HepG2 (cell line): Measurements from ENCODE around the gene NDUFS7.

Experiments used
- CTCF ChIP-seq: sonication (generic); formaldehyde crosslinking; IDR thresholded peaks from 2 replicates; pipeline ENCODE4 v1.5.0; 2020; ENCODE audit warnings: mild to moderate bottlenecking, missing genetic modification reagents, moderate library complexity
- MLXIP ChIP-seq: sonication (generic); formaldehyde crosslinking; IDR thresholded peaks from 2 replicates; pipeline ENCODE4 v1.9.0; 2021; ENCODE audit warnings: missing genetic modification reagents, borderline replicate concordance
- POLR2A ChIP-seq, 2 experiments: IDR thresholded peaks; 2 replicates each; pipeline ENCODE4 v1.6.1; 2011; ENCODE audit warnings: low read depth in 2 of 2, low read length in 2 of 2, mild to moderate bottlenecking in 1 of 2, moderate library complexity in 1 of 2; ENCODE audit not compliant: insufficient read depth in 1 of 2
- SOX13 ChIP-seq, 3 experiments: fragments of 450-650 bp in 1 of 3; sonication (generic) in 1 of 3; formaldehyde crosslinking in 1 of 3; IDR thresholded peaks in 2 of 3; conservative IDR thresholded peaks in 1 of 3; 2 replicates each; pipeline versions ENCODE4 v1.5.0 to v1.6.1; 2016 to 2020; ENCODE audit warnings: antibody characterized with exemption in 1 of 3, mild to moderate bottlenecking in 1 of 3, missing compliant biosample characterization in 1 of 3, missing genetic modification reagents in 1 of 3, moderate library complexity in 1 of 3
- TBP ChIP-seq: sonication (generic); formaldehyde crosslinking; IDR thresholded peaks from 2 replicates; pipeline ENCODE4 v1.5.0; 2020; ENCODE audit warnings: missing genetic modification reagents
- ZNF75D ChIP-seq: sonication (generic); formaldehyde crosslinking; IDR thresholded peaks from 2 replicates; pipeline ENCODE4 v1.8.1; 2023; ENCODE audit warnings: missing genetic modification reagents, mild to moderate bottlenecking, borderline replicate concordance

- TF ChIP-seq ZNF75D (CRISPR knock-in tag) (no peak), CTCF (peak; percentile 51; the same call in 1 of the 2 replicates), MLXIP (CRISPR knock-in tag) (no peak), SOX13 (IDR thresholded peaks at IDR 0.05) (no peak), SOX13 (CRISPR knock-in tag; conservative IDR thresholded peaks at IDR 0.05 in 1 of 2, IDR thresholded peaks at IDR 0.05 in 1 of 2) (no peak; a peak in 1 of 4 replicates), POLR2A (IDR thresholded peaks at IDR 0.05; ENCODE audit: insufficient read depth in 1 of 2, low read depth in 2 of 2, low read length in 2 of 2) (peak in 1 of 2 experiments; percentile 82; a peak in 2 of 4 replicates), TBP (CRISPR knock-in tag) (no peak)
Measured at GRCh38 chr19:1401138-1401888, 17.6 kb downstream of the NDUFS7 start, which contains the start of gene GAMT.
